IMR-90 (cell line): ENCODE data around the gene TMEM101. TPM values are rescaled to one million over a fixed set of nuclear protein-coding genes. Genes with fewer than 3 reads are reported as not detected.

Experiments
- MAZ ChIP-seq: IDR thresholded peaks from 2 replicates; pipeline ENCODE4 v1.6.1; 2012; ENCODE audit warnings: low read depth, mild to moderate bottlenecking, low read length, improper control_type of control experiment, moderate library complexity, borderline replicate concordance
- NFE2L2 ChIP-seq: fragments of 150-350 bp; IDR thresholded peaks from 2 replicates; pipeline ENCODE4 v1.6.1; 2016; ENCODE audit warnings: low read depth, mild to moderate bottlenecking, low read length
- USF2 ChIP-seq: fragments of 150-350 bp; IDR thresholded peaks from 2 replicates; pipeline ENCODE4 v1.6.1; 2017; ENCODE audit warnings: mild to moderate bottlenecking, antibody characterized with exemption, low read length, low read depth
- polyA plus RNA-seq, 3 experiments: library from polyadenylated mRNA; depleted of rRNA; stranded (reverse); fragments of >200 nt; gene quantifications; 2 replicates each; pipeline ENCODE4 v1.2.3, GENCODE V29; 2012; ENCODE audit warnings: low replicate concordance in 1 of 3
- total RNA-seq: library from RNA; depleted of rRNA; stranded (reverse); fragments of >200 nt; gene quantifications from 2 replicates; pipeline ENCODE4 v1.2.3, GENCODE V29; 2012

Gene TMEM101
- total and polyA plus RNA-seq, 2 of the 4 experiments (the other 2 are of a cell fraction), result 30.7 to 36.6 TPM

DNA sequence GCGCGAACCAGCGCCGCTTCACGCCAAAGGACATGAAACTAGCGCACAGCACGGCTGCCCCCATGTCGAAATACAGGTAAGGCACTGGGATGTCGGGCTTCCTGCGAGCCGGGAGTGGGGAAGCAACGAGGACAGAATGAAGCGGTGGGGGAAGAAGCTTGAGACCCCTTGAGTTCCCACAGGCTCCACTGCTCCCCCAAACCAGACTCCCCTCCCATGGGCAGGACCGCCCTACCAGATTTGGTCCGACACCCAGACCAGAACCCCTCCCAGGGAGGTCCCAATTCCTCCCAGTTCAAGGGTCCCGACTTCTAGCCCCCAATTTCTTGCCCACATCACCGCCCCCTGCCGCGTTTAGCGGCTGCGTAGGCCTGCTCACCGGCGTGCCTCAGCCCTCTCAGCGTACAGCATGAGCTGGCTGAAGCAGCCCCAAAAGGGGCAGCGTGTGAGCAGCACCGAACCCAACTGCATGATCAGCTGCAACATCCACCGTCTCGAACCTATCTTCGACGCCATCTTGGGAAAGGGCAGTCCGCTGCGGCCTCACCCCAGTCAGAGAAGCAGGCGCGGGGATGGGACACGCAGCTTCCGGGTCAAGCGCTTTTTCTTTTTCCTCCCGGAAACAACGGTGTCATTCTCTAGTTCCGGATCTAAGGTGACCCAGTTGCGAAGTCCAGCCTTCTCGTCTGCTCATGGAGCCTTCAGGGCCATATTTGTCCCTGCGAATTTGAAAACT lies at the start of gene TMEM101 (continued):
- TF ChIP-seq NFE2L2, result no peak
- peak; percentile 70 for TF ChIP-seq MAZ
- peak; percentile 21; the same call in 1 of the 2 replicates for TF ChIP-seq USF2
